Transverse colon (tissue), 4 donors: ENCODE measurements around the gene GEN1.

Experiments
- EP300 ChIP-seq: sonication (generic); formaldehyde crosslinking; IDR thresholded peaks from one replicate; pipeline ENCODE4 v1.6.1; 2017; ENCODE audit warnings: antibody characterized with exemption, low read depth
- POLR2AphosphoS5 ChIP-seq, 3 donors: sonication (generic); formaldehyde crosslinking; IDR thresholded peaks; one replicate each; pipeline ENCODE4 v1.6.1; 2016; ENCODE audit warnings: antibody characterized with exemption in 3 of 3
- TF ChIP-seq, protein P1 (sequence below), 5 experiments: fragments of 200-600 bp in 3 of 5; fragments of 450-650 bp in 2 of 5; sonication (generic) in 3 of 5; IDR thresholded peaks; 1 replicate in 2 of 5; 2 replicates in 3 of 5; pipeline ENCODE4 v1.5.1; 2016 to 2017; ENCODE audit warnings: antibody characterized with exemption in 5 of 5, inconsistent platforms in 3 of 5, mild to moderate bottlenecking in 2 of 5, moderate library complexity in 1 of 5

DNA sequence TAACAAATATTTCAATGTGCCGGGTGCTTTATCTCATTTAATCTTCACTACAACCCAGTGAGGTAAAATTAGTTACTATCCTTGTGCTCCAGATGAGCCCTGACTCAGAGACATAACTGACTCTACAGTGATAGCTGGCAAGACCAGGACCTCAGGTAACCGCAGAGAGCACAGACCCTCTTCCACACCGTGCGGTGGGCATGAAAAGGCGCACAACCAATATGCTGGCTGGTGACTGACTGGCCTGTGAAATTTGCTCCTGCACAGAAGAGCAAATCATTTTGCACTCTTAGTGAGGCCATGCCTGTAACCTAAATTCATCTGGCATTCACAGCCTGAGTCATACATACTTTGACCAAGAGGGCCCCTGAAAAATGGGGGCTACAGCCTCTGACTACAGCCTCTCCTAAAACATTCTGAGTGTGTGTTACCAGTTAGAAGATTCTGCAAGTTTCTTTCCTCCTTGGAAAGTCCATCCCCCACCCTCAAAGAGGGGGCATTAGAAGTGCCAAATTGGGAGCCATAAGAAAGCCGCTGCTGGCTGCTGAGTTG is 39.9 kb downstream of the GEN1 start:
- TF ChIP-seq POLR2AphosphoS5 (IDR thresholded peaks at IDR 0.05) (no peak), EP300 (no peak)
- TF ChIP-seq, protein P1, sequence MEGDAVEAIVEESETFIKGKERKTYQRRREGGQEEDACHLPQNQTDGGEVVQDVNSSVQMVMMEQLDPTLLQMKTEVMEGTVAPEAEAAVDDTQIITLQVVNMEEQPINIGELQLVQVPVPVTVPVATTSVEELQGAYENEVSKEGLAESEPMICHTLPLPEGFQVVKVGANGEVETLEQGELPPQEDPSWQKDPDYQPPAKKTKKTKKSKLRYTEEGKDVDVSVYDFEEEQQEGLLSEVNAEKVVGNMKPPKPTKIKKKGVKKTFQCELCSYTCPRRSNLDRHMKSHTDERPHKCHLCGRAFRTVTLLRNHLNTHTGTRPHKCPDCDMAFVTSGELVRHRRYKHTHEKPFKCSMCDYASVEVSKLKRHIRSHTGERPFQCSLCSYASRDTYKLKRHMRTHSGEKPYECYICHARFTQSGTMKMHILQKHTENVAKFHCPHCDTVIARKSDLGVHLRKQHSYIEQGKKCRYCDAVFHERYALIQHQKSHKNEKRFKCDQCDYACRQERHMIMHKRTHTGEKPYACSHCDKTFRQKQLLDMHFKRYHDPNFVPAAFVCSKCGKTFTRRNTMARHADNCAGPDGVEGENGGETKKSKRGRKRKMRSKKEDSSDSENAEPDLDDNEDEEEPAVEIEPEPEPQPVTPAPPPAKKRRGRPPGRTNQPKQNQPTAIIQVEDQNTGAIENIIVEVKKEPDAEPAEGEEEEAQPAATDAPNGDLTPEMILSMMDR (IDR thresholded peaks at IDR 0.05), result no peak
